OCI-LY3 (cell line): ENCODE data around the gene CFD.

Experiments
- EZH2phosphoT487 ChIP-seq: fragments of 200-600 bp; shearing (Covaris generic); IDR thresholded peaks from 2 replicates; pipeline ENCODE4 v1.6.1; 2018; ENCODE audit warnings: antibody characterized with exemption, mixed run types, low read depth
- TF ChIP-seq, protein P1 (sequence below): fragments of 200-600, 300-600 bp; sonication (generic); IDR thresholded peaks from 2 replicates; pipeline ENCODE4 v1.5.1; 2014; ENCODE audit warnings: antibody characterized with exemption, low read length, low read depth

GRCh38 chr19:900302-901111, 41.0 kb downstream of the CFD start:
- TF ChIP-seq, protein P1, sequence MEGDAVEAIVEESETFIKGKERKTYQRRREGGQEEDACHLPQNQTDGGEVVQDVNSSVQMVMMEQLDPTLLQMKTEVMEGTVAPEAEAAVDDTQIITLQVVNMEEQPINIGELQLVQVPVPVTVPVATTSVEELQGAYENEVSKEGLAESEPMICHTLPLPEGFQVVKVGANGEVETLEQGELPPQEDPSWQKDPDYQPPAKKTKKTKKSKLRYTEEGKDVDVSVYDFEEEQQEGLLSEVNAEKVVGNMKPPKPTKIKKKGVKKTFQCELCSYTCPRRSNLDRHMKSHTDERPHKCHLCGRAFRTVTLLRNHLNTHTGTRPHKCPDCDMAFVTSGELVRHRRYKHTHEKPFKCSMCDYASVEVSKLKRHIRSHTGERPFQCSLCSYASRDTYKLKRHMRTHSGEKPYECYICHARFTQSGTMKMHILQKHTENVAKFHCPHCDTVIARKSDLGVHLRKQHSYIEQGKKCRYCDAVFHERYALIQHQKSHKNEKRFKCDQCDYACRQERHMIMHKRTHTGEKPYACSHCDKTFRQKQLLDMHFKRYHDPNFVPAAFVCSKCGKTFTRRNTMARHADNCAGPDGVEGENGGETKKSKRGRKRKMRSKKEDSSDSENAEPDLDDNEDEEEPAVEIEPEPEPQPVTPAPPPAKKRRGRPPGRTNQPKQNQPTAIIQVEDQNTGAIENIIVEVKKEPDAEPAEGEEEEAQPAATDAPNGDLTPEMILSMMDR: no peak
- TF ChIP-seq EZH2phosphoT487: no peak
